NOMO-1 (cell line): ENCODE data around the gene MYOC.
A peak's percentile ranks its signal among the peaks of the same experiment; 100 is the strongest.
"Not testable (repeated sequence)": the region's sequence is repeated elsewhere in the genome, so short reads cannot be mapped to it uniquely, and the experiment has no call there.

Experiments
- DNase-seq, 2 experiments: peaks; one replicate each; lab custom pipeline; 2025; ENCODE audit not compliant: unreplicated experiment in 2 of 2; lab: John Stamatoyannopoulos, UW

Gene MYOC

GRCh38 chr1:171611306-171611705, 41.2 kb downstream of the MYOC start:
- DNase-seq, result no peak

GRCh38 chr1:171610385-171610784, 42.1 kb downstream of the MYOC start:
- DNase-seq, result peak; percentile 29 to 73

GRCh38 chr1:171606402-171606941, 46.0 kb downstream of the MYOC start:
- peak in 1 of 2 experiments; percentile 26 for DNase-seq

GRCh38 chr1:171603042-171603441, 49.4 kb downstream of the MYOC start:
- DNase-seq, result not testable (repeated sequence)

- DNase-seq, result no peak
Observed at GRCh38 chr1:171600862-171601261, 51.6 kb downstream of the MYOC start.

GRCh38 chr1:171600310-171600709, 52.2 kb downstream of the MYOC start:
- not testable (repeated sequence) for DNase-seq

GRCh38 chr1:171597203-171597602, 55.3 kb downstream of the MYOC start:
- peak; percentile 39 to 79 for DNase-seq

GRCh38 chr1:171596705-171597104, 55.8 kb downstream of the MYOC start:
- DNase-seq, result peak in 1 of 2 experiments; percentile 3

- DNase-seq, result no peak
Observed at GRCh38 chr1:171596119-171596518, 56.4 kb downstream of the MYOC start.

- no peak for DNase-seq
Observed at GRCh38 chr1:171595324-171595723, 57.2 kb downstream of the MYOC start.

GRCh38 chr1:171590022-171590421, 62.5 kb downstream of the MYOC start:
- no peak for DNase-seq

GRCh38 chr1:171588230-171588629, 64.3 kb downstream of the MYOC start:
- DNase-seq, result no peak

GRCh38 chr1:171585715-171586114, 66.8 kb downstream of the MYOC start:
- DNase-seq, result no peak
